HepG2 (cell line): ENCODE results near the gene DUS3L.

ENCODE experiments used
- ATF5 ChIP-seq: sonication (generic); formaldehyde crosslinking; IDR thresholded peaks from 2 replicates; pipeline ENCODE4 v1.4.0; 2020; ENCODE audit warnings: mild to moderate bottlenecking, low read depth, missing genetic modification reagents
- CEBPB ChIP-seq: IDR thresholded peaks from 2 replicates; pipeline ENCODE4 v1.6.1; 2011; ENCODE audit warnings: low read depth, low read length, improper control_type of control experiment, borderline replicate concordance
- EZH2 ChIP-seq: conservative IDR thresholded peaks from 2 replicates; pipeline ENCODE4 v1.6.1; 2012; ENCODE audit warnings: mild to moderate bottlenecking, low read depth, low read length, moderate library complexity
- PCBP2 ChIP-seq: fragments of 200-400 bp; formaldehyde crosslinking; optimal IDR thresholded peaks from 2 replicates; pipeline ENCODE3; 2018; ENCODE audit warnings: low read length, low read depth; ENCODE audit not compliant: poor library complexity, severe bottlenecking
- PTBP1 ChIP-seq: fragments of 200-400 bp; formaldehyde crosslinking; IDR thresholded peaks from 2 replicates; pipeline ENCODE4 v1.6.1; 2018; ENCODE audit warnings: low read length, low read depth; ENCODE audit not compliant: poor library complexity, severe bottlenecking
- SMC3 ChIP-seq: IDR thresholded peaks from 2 replicates; pipeline ENCODE4 v1.6.1; 2011; ENCODE audit warnings: low read length, improper control_type of control experiment
- SP1 ChIP-seq, 2 experiments: fragments of 450-650 bp in 1 of 2; sonication (generic) in 1 of 2; formaldehyde crosslinking in 1 of 2; IDR thresholded peaks; 2 replicates each; pipeline versions ENCODE4 v1.4.0 to v1.6.1; 2016 to 2020; ENCODE audit warnings: missing genetic modification reagents in 1 of 2
- SUZ12 ChIP-seq: fragments of 150-350 bp; IDR thresholded peaks from 2 replicates; pipeline ENCODE4 v1.6.1; 2014; ENCODE audit warnings: low read depth, low read length
- TAF1 ChIP-seq: sonication (generic); formaldehyde crosslinking; IDR thresholded peaks from 2 replicates; pipeline ENCODE4 v1.4.0; 2020; ENCODE audit warnings: missing genetic modification reagents
- ZKSCAN8 ChIP-seq: IDR thresholded peaks from 2 replicates; pipeline ENCODE4 v1.6.1; 2016; ENCODE audit warnings: borderline replicate concordance, missing genetic modification reagents, missing compliant biosample characterization
- ZNF552 ChIP-seq: sonication (generic); formaldehyde crosslinking; IDR thresholded peaks from 2 replicates; pipeline ENCODE4 v1.9.0; 2022; ENCODE audit warnings: missing genetic modification reagents, mild to moderate bottlenecking, borderline replicate concordance
- ZSCAN29 ChIP-seq: sonication (generic); formaldehyde crosslinking; conservative IDR thresholded peaks from 2 replicates; pipeline ENCODE4 v1.4.0; 2020; ENCODE audit warnings: mild to moderate bottlenecking, missing genetic modification reagents
- TF ChIP-seq, protein P1 (sequence below): sonication (generic); formaldehyde crosslinking; IDR thresholded peaks from 2 replicates; pipeline ENCODE4 v1.5.0; 2020; ENCODE audit warnings: mild to moderate bottlenecking, missing genetic modification reagents, moderate library complexity
- TF ChIP-seq, protein P2 (sequence below): sonication (generic); formaldehyde crosslinking; IDR thresholded peaks from 2 replicates; pipeline ENCODE4 v1.8.1; 2023; ENCODE audit warnings: missing genetic modification reagents, mild to moderate bottlenecking, borderline replicate concordance

DNA sequence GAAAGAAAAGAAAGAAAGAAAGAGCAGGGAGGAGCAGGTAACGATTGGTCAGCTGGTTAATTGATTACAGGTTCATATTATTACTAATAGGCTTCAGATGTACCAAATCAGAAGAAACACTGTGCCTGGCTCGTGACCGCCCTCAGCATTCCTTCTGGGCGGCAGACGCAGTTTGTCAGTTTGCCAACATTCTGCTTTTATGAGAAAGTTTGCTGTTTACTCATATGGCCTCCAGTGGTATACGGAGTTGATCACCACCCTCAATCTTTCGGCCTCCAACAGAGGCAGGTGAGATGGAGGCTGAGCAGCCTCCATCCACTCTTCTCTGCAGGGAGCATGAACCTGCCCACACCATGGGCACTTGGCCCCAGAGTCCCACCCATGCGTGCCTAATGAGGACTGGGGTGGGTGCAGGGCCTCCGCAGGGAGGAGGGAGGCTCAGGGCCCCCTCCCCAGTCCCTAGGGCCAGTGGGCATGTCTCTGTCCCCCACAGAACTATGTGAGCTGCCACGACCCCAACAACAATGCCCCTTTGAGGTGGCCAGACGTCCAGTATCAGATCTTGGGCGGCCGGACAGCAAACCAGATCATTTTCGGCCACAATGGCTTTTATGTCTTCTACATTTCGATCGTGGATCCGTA lies 15.2 kb downstream of the DUS3L start:
- TF ChIP-seq, protein P1, sequence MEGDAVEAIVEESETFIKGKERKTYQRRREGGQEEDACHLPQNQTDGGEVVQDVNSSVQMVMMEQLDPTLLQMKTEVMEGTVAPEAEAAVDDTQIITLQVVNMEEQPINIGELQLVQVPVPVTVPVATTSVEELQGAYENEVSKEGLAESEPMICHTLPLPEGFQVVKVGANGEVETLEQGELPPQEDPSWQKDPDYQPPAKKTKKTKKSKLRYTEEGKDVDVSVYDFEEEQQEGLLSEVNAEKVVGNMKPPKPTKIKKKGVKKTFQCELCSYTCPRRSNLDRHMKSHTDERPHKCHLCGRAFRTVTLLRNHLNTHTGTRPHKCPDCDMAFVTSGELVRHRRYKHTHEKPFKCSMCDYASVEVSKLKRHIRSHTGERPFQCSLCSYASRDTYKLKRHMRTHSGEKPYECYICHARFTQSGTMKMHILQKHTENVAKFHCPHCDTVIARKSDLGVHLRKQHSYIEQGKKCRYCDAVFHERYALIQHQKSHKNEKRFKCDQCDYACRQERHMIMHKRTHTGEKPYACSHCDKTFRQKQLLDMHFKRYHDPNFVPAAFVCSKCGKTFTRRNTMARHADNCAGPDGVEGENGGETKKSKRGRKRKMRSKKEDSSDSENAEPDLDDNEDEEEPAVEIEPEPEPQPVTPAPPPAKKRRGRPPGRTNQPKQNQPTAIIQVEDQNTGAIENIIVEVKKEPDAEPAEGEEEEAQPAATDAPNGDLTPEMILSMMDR (CRISPR knock-in tag), result no peak
- no peak for TF ChIP-seq EZH2
- TF ChIP-seq ZKSCAN8 (CRISPR knock-in tag), result no peak
- TF ChIP-seq CEBPB, result no peak
- no peak for TF ChIP-seq SUZ12
- TF ChIP-seq TAF1, result no peak
- no peak for TF ChIP-seq ZNF552
- TF ChIP-seq, protein P2, sequence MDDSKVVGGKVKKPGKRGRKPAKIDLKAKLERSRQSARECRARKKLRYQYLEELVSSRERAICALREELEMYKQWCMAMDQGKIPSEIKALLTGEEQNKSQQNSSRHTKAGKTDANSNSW (CRISPR knock-in tag), result no peak
- TF ChIP-seq PCBP2, result no peak
- no peak for TF ChIP-seq PTBP1
- no peak for TF ChIP-seq SMC3
- TF ChIP-seq ZSCAN29 (CRISPR knock-in tag), result no peak
- no peak for TF ChIP-seq ATF5 (CRISPR knock-in tag)
- TF ChIP-seq SP1 (IDR thresholded peaks at IDR 0.05), result no peak
- TF ChIP-seq SP1 (CRISPR knock-in tag; IDR thresholded peaks at IDR 0.05), result no peak
